K562 (cell line): Measurements from ENCODE around the gene SPDEF. TPM values are rescaled to one million over a fixed set of nuclear protein-coding genes. Genes with fewer than 3 reads are reported as not detected.

Experiments used
- ARHGAP35 ChIP-seq: fragments of 450-650 bp; IDR thresholded peaks from 2 replicates; pipeline ENCODE4 v1.6.1; 2018; ENCODE audit not compliant: partially characterized antibody
- BRD9 ChIP-seq: fragments of 450-650 bp; IDR thresholded peaks from 2 replicates; pipeline ENCODE4 v1.6.1; 2018; ENCODE audit warnings: low read depth; ENCODE audit not compliant: partially characterized antibody
- FOXP1 ChIP-seq: sonication (generic); formaldehyde crosslinking; IDR thresholded peaks from 2 replicates; pipeline ENCODE4 v1.8.0; 2022; ENCODE audit warnings: mild to moderate bottlenecking, missing genetic modification reagents
- HDAC1 ChIP-seq, 2 experiments: fragments of 450-650 bp; IDR thresholded peaks; 2 replicates each; pipeline ENCODE4 v1.6.1; 2016 to 2017; ENCODE audit warnings: inconsistent platforms in 1 of 2, mild to moderate bottlenecking in 1 of 2, moderate library complexity in 1 of 2
- ZFPM2 ChIP-seq: fragments of 250-450 bp; sonication (Bioruptor Pico); IDR thresholded peaks from 2 replicates; pipeline ENCODE4 v1.5.1; 2022; ENCODE audit warnings: mild to moderate bottlenecking
- ZNF143 ChIP-seq: sonication (generic); formaldehyde crosslinking; IDR thresholded peaks from 2 replicates; pipeline ENCODE4 v1.9.0; 2022; ENCODE audit warnings: mild to moderate bottlenecking, missing genetic modification reagents
- polyA plus RNA-seq, 8 experiments: library from polyadenylated mRNA; depleted of rRNA in 4 of 8; stranded (reverse) in 5 of 8; unstranded in 3 of 8; fragments of >200 nt; fragmentation: Nextera tagmentation in 2 of 8; fragmentation: Illumina TruSeq in 1 of 8; extraction: Ambion mirVana in 2 of 8; extraction: Trizol in 1 of 8; gene quantifications; 2 replicates each; pipeline versions ENCODE4 v1.2.1 to v1.2.3, GENCODE V29; 2011 to 2014; ENCODE audit warnings: inconsistent platforms in 1 of 8, missing spikeins in 1 of 8
- total RNA-seq, 7 experiments: library from RNA; depleted of rRNA in 6 of 7; stranded (reverse); fragments of >200 nt in 6 of 7; fragmentation: Illumina TruSeq in 2 of 7; extraction: Trizol in 2 of 7; gene quantifications; 2 replicates each; pipeline versions ENCODE4 v1.2.1 to v1.2.3, GENCODE V29; 2011 to 2021; ENCODE audit warnings: low replicate concordance in 1 of 7
- TF ChIP-seq, protein P1 (sequence below): sonication (generic); formaldehyde crosslinking; IDR thresholded peaks from 2 replicates; pipeline ENCODE4 v1.8.0; 2023; ENCODE audit warnings: mild to moderate bottlenecking, missing genetic modification reagents
- TF ChIP-seq, protein P2 (sequence below): fragments of 450-650 bp; IDR thresholded peaks from 2 replicates; pipeline ENCODE4 v1.7.0; 2016; ENCODE audit warnings: borderline replicate concordance
- TF ChIP-seq, protein P3 (sequence below): fragments of 250-450 bp; sonication (Bioruptor Pico); IDR thresholded peaks from 2 replicates; pipeline ENCODE4 v1.5.0; 2021

The SPDEF gene
- total and polyA plus RNA-seq, 9 of the 15 experiments (the other 6 are each of a cell fraction or from before 2014, with no cell fraction given) = 0.04 to 0.12 (median 0.11) TPM; not detected in 5

DNA sequence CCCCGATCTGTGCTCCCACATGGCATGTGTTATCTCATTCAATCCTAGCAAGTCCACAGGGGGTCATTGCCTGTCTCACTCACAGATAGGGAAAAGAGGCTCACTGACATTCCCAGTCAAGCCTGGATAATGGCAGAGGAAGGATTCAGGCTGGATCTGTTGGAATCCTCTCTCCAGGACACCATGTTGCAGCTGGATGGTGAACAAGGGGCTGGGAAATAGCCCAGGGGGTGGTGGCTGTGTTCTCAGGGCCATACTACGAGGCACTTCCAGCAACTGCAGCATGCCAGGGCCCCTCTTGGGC, 5.0 kb upstream of the SPDEF start (continued):
- TF ChIP-seq, protein P1, sequence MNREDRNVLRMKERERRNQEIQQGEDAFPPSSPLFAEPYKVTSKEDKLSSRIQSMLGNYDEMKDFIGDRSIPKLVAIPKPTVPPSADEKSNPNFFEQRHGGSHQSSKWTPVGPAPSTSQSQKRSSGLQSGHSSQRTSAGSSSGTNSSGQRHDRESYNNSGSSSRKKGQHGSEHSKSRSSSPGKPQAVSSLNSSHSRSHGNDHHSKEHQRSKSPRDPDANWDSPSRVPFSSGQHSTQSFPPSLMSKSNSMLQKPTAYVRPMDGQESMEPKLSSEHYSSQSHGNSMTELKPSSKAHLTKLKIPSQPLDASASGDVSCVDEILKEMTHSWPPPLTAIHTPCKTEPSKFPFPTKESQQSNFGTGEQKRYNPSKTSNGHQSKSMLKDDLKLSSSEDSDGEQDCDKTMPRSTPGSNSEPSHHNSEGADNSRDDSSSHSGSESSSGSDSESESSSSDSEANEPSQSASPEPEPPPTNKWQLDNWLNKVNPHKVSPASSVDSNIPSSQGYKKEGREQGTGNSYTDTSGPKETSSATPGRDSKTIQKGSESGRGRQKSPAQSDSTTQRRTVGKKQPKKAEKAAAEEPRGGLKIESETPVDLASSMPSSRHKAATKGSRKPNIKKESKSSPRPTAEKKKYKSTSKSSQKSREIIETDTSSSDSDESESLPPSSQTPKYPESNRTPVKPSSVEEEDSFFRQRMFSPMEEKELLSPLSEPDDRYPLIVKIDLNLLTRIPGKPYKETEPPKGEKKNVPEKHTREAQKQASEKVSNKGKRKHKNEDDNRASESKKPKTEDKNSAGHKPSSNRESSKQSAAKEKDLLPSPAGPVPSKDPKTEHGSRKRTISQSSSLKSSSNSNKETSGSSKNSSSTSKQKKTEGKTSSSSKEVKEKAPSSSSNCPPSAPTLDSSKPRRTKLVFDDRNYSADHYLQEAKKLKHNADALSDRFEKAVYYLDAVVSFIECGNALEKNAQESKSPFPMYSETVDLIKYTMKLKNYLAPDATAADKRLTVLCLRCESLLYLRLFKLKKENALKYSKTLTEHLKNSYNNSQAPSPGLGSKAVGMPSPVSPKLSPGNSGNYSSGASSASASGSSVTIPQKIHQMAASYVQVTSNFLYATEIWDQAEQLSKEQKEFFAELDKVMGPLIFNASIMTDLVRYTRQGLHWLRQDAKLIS (CRISPR knock-in tag) = 0 out of 2 replicates have a peak, but pooled peaks have one; percentile 10
- 0 out of 4 replicates have a peak, but pooled peaks of 1 of the 2 experiments have one; percentile 61 for TF ChIP-seq HDAC1 (IDR thresholded peaks at IDR 0.05)
- TF ChIP-seq BRD9 = peak; percentile 11
- TF ChIP-seq FOXP1 (CRISPR knock-in tag) = 0 out of 2 replicates have a peak, but pooled peaks have one; percentile 16
- 0 out of 2 replicates have a peak, but pooled peaks have one; percentile 5 for TF ChIP-seq ZFPM2
- TF ChIP-seq, protein P2, sequence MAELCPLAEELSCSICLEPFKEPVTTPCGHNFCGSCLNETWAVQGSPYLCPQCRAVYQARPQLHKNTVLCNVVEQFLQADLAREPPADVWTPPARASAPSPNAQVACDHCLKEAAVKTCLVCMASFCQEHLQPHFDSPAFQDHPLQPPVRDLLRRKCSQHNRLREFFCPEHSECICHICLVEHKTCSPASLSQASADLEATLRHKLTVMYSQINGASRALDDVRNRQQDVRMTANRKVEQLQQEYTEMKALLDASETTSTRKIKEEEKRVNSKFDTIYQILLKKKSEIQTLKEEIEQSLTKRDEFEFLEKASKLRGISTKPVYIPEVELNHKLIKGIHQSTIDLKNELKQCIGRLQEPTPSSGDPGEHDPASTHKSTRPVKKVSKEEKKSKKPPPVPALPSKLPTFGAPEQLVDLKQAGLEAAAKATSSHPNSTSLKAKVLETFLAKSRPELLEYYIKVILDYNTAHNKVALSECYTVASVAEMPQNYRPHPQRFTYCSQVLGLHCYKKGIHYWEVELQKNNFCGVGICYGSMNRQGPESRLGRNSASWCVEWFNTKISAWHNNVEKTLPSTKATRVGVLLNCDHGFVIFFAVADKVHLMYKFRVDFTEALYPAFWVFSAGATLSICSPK = 0 out of 2 replicates have a peak, but pooled peaks have one; percentile 7
- TF ChIP-seq, protein P3, sequence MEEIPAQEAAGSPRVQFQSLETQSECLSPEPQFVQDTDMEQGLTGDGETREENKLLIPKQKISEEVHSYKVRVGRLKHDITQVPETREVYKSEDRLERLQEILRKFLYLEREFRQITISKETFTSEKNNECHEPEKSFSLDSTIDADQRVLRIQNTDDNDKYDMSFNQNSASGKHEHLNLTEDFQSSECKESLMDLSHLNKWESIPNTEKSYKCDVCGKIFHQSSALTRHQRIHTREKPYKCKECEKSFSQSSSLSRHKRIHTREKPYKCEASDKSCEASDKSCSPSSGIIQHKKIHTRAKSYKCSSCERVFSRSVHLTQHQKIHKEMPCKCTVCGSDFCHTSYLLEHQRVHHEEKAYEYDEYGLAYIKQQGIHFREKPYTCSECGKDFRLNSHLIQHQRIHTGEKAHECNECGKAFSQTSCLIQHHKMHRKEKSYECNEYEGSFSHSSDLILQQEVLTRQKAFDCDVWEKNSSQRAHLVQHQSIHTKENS = no peak
- peak; percentile 0 for TF ChIP-seq ARHGAP35
- 0 out of 2 replicates have a peak, but pooled peaks have one; percentile 23 for TF ChIP-seq ZNF143
- TF ChIP-seq, all 486 proteins: peak for 17
